Measurements from ENCODE around the gene HEXD.

DNA sequence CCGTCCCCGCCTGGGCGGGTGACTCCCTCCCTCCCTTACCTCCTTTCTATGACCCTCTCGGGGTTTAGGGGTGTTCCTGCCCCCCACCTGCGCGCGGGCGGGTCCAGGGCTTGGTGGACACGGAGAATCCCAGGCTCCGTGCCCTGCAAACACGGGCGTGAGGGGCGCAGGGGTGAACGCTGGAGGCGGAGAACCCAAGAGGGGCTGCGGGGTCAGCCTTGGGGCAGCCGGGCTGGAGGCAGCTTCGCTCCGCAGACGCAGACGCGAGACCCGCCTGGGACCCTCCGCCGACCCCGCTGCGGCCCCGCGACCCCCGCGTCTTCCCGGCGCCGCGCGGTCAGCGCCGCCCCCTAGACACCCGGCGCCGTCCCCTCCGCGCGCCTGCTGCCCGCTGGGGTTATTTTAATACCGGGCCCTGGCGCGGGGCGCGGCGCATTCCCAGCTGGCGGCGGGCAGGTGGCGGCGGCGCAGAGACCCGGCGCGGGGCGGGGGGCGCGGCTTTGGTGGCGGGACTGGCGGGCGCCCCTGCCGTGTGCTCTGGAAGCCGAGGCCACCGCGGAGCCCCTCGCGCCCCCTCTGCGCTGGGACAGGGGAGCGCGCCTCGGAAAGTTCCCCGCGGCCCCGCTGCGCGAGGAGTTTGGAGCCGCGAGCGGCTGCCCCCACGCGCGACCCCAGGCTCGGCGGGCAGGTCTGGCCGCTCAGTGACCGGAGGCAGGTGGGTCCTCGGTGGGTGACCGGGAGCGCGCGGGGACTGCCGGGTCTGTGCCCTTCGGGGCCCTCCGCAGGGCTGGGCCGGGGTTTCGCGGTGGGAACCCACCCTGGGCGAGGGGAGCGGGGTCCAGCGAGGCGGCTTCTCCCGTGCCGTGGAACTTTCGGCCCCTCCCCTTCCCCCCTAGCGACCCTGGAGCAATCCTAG is 46.6 kb upstream of the HEXD start, which contains the start of gene UTS2R:
- TF ChIP-seq POLR2A (IDR thresholded peaks at IDR 0.05) (no peak), POLR2AphosphoS5 (IDR thresholded peaks at IDR 0.05) (no peak)
- TF ChIP-seq, protein P1, sequence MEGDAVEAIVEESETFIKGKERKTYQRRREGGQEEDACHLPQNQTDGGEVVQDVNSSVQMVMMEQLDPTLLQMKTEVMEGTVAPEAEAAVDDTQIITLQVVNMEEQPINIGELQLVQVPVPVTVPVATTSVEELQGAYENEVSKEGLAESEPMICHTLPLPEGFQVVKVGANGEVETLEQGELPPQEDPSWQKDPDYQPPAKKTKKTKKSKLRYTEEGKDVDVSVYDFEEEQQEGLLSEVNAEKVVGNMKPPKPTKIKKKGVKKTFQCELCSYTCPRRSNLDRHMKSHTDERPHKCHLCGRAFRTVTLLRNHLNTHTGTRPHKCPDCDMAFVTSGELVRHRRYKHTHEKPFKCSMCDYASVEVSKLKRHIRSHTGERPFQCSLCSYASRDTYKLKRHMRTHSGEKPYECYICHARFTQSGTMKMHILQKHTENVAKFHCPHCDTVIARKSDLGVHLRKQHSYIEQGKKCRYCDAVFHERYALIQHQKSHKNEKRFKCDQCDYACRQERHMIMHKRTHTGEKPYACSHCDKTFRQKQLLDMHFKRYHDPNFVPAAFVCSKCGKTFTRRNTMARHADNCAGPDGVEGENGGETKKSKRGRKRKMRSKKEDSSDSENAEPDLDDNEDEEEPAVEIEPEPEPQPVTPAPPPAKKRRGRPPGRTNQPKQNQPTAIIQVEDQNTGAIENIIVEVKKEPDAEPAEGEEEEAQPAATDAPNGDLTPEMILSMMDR (IDR thresholded peaks at IDR 0.05): no peak
